CD4-positive, alpha-beta T cell treated with Interleukin-4 for 4 hours (primary cell): ENCODE data around the gene MAP3K9.
"Not testable (repeated sequence)": the region's sequence is repeated elsewhere in the genome, so short reads cannot be mapped to it uniquely, and the experiment has no call there.

Experiments
- DNase-seq: peaks from one replicate; pipeline ENCODE4 v3.0.0-alpha.2; 2020

MAP3K9 gene

GRCh38 chr14:70718383-70719118, 90.8 kb downstream of the MAP3K9 start:
- DNase-seq, result no peak

GRCh38 chr14:70716958-70717357, 92.4 kb downstream of the MAP3K9 start:
- no peak for DNase-seq

- DNase-seq, result no peak
Measured at GRCh38 chr14:70716483-70716882, 92.8 kb downstream of the MAP3K9 start.

- DNase-seq, result peak; percentile 44
Measured at GRCh38 chr14:70714055-70714550, 95.2 kb downstream of the MAP3K9 start.

GRCh38 chr14:70713511-70713916, 95.8 kb downstream of the MAP3K9 start:
- DNase-seq, result no peak

GRCh38 chr14:70713096-70713495, 96.2 kb downstream of the MAP3K9 start:
- no peak for DNase-seq

- no peak for DNase-seq
Measured at GRCh38 chr14:70711451-70711850, 97.9 kb downstream of the MAP3K9 start.

GRCh38 chr14:70709726-70710382, 99.5 kb downstream of the MAP3K9 start:
- no peak for DNase-seq

- no peak for DNase-seq
Measured at GRCh38 chr14:70708717-70709570, 100.4 kb downstream of the MAP3K9 start.

- no peak for DNase-seq
Measured at GRCh38 chr14:70707138-70708038, 101.9 kb downstream of the MAP3K9 start.

GRCh38 chr14:70706177-70706576, 103.1 kb downstream of the MAP3K9 start:
- no peak for DNase-seq

GRCh38 chr14:70704960-70705359, 104.4 kb downstream of the MAP3K9 start:
- DNase-seq, result no peak

GRCh38 chr14:70703621-70704168, 105.6 kb downstream of the MAP3K9 start:
- not testable (repeated sequence) for DNase-seq

- no peak for DNase-seq
Measured at GRCh38 chr14:70702161-70702560, 107.2 kb downstream of the MAP3K9 start.

GRCh38 chr14:70701610-70702009, 107.7 kb downstream of the MAP3K9 start:
- DNase-seq, result no peak

GRCh38 chr14:70700955-70701585, 108.2 kb downstream of the MAP3K9 start:
- no peak for DNase-seq

- no peak for DNase-seq
Measured at GRCh38 chr14:70699646-70700045, 109.7 kb downstream of the MAP3K9 start.

- peak; percentile 8 for DNase-seq
Measured at GRCh38 chr14:70698288-70698687, 111.0 kb downstream of the MAP3K9 start.

GRCh38 chr14:70697701-70698100, 111.6 kb downstream of the MAP3K9 start:
- DNase-seq, result no peak

- DNase-seq, result no peak
Measured at GRCh38 chr14:70696026-70696425, 113.3 kb downstream of the MAP3K9 start.

GRCh38 chr14:70692210-70692609, 117.1 kb downstream of the MAP3K9 start:
- DNase-seq, result peak; percentile 16
